Smooth muscle cell of the brain vasculature (primary cell): Measurements from ENCODE around the gene PPP2R5B.

Experiments
- DNase-seq: peaks from one replicate; pipeline ENCODE4 v3.0.0-alpha.2; 2012; ENCODE audit warnings: low read depth, low spot score

Gene PPP2R5B

DNA sequence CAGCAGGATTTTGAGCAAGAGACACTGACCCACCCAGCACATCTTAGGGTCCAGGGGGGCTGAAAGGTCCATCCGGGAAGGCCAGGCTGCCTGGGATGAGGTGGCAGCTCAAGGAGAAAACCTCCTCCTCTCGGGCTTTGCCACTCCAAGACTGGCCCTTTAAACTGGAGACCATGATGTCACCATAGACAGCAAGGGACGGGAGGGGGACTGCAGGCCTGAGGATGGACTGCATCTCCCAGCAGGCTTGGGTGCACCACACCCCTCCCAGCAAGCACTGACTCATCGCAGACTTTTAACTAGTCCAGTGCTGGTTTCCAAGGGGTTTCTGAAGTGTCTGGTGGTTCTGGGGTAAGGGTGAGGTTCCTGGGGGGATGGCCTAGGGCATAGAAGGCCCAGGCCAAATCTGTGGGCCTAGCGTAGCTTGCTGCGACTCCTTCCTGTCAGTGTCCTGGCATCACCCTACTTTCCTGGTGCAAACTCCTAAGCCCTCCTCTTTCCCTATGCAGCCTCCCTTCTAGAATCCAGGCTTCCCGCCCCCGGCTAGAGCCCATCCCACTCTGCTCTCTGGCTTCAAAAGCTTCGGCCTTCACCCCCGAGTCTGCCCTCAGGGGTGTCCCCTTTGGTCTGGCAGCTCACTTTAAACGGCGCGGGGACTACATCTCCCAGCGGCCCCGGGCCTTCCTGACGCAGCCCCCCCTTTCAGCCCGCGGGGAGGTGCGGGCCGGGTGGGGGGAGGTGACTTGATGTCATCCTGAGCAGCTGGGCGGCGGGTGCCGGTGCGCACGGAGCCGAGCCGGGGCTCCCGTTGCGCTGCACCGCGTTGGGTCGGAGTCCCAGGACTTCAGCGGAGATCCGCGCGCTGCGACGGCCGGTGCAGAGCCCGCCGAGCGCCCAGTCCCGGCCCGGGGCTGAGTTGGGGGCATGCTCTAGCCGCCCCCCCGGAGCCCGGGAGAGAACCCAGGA is at the start of gene PPP2R5B:
PPP2R5B (plus strand) TSS at position 746 of the 966 bp plus-strand sequence. CDS start 1,046 bp downstream, outside the sequence.
- peak; percentile 70 for DNase-seq

DNA sequence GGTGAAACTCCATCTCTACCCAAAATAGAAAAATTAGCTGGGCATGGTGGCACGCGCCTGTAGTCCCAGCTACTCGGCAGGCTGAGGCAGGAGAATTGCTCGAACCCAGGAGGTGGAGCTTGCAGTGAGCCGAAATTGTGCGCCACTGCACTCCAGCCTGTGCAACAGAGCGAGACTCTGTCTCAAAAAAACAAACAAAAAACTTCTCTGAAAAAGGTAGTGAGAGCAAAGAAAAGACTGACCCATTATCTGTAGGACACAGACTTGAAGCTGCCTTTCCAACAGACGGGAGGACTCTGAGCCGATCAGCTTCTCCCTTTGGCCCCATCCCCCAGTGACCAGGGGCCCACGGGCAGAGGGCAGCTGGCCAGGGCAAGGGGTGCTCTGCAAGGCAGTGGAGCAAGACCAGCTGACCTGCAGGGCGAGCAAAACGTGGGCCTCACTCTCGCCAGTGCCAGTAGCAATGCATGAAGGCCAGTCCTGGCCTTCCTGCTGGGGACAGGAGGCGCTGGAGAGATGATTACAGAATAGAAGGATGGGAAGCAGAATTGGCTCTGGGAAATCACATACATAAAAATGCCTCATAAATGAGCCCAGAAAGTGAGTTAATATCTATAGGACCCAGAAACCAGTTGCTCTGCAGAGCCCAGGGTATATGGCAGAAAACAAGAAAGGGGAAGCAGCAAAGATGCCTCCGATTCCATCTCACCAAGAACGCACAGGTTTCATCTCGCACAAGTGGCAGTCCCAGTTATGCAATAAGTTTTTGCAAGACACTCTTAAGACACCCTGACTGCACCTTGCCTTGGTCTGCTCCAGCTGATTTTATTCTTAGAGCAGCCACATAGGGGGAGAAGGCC is 48.9 kb upstream of the PPP2R5B start:
- DNase-seq, result no peak

DNA sequence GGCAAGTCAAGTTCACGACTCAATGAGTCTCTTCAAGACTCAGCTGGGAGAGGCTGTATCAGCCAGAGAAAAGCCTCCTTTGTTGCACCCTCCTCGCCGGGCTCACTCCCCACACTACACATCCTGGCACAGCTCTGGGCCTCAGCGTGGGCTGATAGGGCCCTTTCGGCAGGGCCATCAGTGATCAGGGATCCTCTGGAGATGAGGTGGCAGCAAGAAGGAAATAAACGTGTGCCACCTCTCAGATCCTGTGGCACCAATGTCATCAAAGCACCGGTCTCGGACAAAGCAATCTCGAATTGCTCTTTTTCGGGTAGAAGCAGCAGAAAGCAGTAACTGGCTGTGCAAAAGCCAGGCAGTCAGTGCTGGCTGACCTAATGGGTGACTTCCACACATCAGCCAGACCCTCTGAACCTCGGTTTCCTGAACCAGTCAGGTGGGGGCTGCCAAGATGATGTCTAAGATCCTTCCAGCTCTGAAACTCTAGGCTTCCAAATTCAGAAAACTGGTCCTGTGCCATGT is 48.2 kb upstream of the PPP2R5B start:
- no peak for DNase-seq

DNA sequence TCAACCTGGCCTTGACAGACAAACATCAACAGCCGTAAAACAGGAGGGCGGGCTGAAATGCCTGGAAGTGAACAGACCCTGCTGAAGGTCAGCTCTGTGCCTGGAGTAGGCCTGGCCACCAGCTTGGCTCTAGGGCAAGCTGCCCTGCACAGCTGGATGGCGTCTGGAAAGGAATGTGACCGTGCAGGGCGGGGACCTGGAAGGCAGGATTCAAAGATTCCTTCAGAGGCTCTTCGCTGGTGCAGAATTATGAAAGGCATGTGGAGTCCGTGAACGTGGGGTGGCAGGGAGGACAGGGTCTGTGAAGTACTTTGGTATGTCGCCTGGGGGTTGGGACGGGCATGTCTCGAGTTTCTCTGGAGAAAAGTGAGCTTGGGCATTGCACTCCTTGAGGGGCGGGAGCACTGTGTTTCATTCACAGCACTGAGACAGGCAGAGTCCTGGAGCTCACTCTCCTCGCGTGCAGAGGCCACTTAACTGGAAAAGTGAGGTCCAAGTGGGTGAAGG is 47.6 kb upstream of the PPP2R5B start:
- DNase-seq, result no peak

DNA sequence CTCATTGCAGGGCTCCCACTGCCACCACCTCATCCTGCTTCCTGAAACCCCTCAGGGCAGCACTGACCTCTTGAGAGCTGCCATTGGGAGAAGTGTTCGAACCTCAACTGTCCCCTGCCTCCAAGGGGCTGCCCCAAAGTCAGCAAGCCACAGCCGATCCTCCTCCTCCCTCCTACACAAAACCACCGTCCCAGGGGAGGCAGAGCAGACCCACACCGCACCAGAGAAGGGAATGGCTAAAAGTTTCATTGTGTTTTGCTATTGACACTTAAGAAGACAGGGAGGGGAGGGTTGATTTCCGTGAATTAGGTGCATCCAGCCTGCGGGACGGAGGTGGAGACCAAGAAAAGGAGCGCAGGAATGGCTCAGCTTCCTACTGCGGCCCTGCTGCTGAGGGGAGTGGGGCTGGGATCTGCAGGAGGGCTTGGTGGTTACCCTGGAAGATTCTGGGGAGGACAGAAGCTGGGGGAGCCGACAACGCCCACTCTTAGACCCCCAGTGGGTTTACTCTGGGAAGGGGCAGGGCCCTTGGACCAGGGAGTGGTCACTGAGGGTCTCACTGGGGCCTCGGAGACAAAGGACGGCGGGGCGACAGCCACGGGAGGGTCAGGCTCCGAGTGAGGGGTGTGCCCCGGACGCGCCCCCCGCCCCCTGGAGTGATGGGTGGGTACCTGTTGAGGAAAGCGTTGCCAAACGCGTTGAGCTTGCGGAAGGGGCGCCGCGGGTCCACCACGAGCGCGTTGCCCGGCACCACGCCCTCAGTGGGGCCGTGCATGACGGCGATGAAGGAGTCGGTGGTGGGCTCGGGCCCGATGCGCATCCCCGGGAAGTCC is 46.9 kb upstream of the PPP2R5B start:
- no peak for DNase-seq

DNA sequence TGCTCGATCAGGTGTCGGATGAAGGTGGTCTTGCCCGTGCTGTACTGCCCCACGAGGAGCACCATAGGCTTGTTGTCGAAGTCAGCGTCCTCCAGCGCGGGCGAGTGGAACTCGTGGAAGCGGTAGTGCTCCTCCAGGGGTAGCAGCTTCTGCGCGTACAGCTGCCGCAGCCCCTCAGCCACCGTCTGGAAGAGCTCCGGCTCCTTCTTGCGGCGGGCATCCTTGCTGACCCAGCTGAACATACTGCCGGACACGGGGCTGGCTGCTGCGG is 46.3 kb upstream of the PPP2R5B start:
- DNase-seq, result no peak

DNA sequence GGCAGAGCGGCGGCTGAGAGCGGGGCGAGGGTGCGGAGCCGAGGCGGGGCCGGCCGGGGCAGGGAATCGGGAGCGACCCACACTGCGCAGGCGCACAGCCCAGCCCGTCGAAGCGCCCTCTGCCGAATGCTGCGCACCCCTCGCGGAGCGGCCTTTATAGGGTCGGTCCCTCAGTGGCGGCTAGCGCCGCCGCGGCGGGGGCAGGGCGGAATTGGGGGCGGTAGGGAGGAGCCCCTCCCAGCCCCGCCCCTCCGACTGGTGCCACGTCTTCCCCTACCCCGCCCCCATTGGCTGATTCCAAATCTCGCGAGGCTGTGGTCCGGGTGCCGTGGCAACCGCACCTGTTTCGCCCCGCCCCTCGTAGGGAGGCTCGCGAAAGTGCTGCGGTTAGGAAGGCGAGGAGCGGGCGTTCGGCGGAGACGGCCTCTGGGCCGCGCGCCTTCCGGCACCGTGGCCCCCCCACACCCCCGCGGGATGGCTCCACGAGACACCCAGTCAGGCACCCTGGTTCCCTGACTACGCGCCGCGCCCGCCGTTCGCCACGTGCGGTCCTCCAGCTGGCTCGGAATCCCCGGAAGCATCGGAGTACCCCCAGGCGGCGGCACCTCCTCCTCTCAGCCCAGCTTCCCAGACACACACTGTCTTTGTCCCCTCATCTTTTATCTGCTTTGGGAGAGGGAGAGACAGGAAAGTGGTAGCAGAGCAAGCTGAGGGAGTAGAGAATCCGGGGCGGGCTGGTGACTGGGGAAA is 45.8 kb upstream of the PPP2R5B start, which contains the start of gene EHD1:
EHD1 (minus strand) TSS at position 128 of the 750 bp plus-strand sequence. CDS start 157 bp downstream, outside the sequence.
- DNase-seq, result peak; percentile 89

DNA sequence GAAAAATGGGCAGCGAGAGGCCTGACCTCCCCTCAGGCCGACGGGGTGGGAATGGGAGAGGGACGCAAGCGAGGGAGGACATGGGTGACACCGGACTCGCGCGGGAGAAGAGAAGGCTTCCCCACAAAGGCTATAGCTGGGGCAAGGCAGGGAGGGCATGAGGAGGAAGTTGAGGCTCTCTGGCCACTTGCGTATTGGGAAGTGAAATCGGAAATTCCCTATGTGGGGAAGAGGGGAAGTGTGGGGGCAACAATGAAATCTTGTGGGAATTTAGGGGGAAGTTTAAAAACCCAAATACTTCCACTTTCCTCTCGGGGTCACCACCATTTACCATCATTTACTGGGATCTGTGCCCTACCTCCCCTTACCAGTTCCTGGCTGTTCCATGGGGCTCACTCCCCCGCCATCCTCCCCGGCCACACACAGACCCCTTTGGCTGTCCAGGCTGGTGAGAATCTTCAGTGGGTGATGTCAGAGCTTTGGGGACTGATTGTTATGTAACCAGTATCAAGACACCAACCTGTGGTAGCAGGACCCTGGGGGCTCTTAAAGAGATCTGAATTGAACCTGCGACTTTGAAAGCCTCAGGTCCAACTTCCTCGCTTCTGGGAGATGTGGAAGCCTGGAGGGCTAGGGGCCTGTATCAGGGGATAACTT is 45.1 kb upstream of the PPP2R5B start:
- DNase-seq, result no peak

DNA sequence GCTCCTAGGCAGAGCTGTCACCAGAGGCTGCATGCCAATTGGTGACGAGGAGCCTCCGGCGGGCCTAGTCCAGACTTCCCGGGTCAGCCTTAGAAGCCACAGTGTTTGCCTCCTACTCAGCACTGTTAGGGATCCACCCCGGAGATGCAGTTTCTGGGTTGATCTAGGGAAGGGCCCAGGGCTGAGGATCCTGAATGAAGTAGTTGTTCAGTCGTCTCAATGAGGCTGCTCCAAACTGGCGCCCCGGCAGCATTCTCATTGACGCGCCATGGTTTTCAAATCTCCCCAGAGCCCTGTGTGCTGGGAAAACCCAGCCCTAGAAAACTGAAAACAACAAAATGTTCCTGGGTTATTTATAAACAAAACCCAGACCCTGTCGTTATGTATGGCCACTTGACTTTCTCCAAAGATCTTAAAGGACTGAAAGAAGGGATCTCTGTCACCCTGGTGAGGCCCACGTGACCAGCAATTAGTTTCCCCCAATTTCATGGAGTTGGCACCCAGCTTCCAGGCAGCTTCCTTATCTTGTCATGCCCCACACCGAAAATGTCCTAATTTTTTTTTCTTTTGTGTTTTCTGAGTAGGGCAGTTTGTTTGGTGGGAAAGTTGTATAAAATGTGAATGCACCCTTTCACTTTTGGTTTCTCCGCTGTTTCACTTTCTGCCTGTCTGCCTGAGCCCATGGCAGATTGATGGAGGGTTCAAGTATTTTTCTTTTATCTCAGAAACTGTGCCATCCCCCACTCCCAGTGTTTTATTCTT is 44.1 kb upstream of the PPP2R5B start:
- no peak for DNase-seq

DNA sequence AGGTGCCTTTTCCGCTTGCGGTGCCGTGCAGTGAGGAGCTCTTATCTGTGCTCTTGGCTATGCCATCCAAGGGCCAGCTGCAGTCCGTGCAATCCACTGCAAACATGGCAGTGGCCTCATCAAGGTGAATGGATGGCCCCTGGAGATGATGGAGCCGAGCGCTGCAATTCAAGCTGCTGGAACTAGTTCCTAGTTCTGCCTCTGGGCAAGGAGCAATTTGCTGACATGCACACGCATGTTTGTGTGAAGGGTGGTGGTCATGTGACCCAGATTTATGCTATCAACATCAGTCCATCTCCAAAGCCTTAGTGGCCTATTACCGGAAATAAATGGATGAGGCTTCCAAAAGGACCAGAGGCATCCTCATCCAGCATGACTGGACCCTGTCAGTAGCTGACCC is 43.0 kb upstream of the PPP2R5B start:
- DNase-seq, result no peak

DNA sequence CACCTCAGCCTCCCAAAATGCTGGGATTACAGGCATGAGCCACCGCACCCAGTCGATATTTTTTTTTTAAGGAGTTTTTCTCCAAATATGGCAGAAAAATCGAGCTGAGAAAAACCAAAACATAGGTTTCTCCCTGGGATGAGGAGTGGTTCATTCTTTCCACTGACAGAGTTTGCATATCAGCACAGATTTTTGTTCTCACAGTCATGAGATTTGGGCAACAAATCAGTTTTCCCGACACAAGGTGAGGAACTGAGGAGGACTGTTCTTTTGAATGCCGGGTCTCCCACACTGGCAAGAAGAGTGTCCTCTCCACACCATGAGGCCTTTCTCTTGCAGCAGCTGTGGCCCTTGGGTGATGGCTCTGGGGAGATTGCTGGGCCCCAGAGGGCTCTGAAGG is 42.2 kb upstream of the PPP2R5B start:
- no peak for DNase-seq

DNA sequence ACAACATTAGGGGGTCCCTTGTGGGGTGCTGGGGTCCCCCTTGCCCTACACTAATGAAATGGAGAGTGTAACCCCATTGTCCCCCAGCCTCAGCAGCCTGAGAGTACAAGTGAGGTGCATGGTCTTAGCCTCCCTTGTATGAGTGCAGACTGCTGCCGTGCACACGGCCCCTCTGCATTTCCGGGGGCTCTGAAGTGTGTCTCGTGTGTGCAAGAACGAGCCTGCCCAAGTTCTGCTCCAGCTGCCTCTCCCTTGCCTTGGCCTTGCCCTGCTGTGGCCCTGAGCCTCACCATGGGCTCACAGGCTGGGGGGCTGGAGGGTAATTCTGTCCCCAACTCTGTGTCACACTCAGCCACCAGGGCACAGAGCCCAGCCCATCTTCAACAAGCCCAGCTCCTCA is 40.9 kb upstream of the PPP2R5B start:
- no peak for DNase-seq

DNA sequence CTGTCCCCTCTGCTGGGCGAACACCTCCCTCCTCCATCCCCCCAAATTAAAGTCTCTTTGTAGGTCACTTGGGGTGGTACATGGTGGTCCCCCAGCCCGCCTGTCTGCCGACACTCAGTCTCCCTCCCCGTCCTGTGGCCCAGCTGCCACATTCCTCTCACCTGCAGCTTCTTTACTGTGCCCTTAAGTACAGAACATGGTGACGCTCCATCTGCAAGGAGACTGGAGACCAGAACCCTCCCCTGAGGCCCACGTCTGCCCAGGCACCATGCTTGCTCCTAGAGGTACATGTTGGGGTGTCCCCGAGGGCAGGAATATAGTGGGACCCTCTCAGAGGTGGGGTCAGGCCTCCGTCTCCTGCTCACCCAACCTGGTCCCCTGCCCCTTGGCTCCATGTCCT is 40.5 kb upstream of the PPP2R5B start:
- no peak for DNase-seq

DNA sequence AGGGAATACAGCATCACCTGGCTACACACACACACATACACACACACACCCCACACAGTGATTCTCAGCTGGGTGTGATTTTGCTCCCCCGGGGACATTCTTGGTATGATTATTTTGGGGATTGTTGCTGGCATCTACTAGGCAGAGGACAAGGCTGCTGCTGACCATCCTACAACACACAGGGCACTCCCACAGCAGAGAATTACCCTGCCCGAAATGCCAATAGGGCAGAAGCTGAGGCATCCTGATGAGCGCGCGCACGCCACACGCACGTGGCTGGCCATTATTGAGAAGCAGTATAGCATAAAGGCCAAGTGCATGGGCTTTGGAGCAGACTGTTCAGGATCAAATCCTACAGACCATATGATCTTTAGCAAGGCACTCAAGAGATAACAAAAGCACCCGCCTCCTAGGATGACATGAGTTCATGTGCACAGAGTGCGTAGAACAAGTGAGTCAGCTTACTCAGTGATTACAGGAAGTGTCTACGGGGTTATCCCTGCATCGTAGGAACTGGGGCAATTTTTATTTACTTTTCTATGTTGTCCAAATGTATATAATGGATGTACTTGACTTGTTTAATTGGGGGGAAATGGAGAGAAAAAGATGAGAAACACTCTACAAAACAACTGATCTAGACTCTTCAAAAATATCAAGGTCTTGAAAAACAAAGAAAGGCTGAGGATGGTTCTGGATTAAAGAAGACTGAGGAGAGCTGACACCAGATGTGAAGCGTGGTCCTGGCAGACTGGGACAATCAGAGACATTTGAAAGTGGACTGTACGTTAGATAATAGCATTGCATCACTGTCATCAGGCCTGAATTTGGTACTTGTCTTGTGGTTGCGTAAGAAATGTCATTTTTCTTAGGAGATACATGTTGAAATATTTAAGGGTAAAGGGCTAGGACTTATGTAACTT is 38.9 kb upstream of the PPP2R5B start:
- DNase-seq, result no peak

DNA sequence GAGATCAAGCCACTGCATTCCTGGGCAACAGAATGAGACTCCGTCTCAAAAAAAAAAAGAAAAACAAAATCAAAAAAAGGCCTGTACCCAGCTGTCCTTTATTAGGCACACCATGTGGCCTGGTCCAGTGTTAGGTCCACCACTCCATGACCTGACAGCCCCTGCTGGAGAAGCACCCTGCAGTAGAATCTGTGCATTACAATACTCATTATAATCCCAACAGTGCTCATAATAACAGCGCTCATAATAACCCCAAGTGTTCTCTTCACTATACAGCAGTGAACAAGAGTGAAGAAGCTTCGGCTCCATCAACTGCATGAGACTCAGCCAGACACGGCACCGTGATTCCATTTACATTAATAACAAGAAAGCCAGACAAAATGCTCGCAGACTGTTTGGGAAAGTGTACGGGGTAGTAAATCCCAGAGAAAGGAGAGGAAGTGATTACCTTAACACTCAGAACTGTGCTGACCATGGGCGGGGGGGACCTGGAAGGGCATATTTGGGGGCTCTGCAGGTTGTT is 37.2 kb upstream of the PPP2R5B start:
- DNase-seq, result no peak

DNA sequence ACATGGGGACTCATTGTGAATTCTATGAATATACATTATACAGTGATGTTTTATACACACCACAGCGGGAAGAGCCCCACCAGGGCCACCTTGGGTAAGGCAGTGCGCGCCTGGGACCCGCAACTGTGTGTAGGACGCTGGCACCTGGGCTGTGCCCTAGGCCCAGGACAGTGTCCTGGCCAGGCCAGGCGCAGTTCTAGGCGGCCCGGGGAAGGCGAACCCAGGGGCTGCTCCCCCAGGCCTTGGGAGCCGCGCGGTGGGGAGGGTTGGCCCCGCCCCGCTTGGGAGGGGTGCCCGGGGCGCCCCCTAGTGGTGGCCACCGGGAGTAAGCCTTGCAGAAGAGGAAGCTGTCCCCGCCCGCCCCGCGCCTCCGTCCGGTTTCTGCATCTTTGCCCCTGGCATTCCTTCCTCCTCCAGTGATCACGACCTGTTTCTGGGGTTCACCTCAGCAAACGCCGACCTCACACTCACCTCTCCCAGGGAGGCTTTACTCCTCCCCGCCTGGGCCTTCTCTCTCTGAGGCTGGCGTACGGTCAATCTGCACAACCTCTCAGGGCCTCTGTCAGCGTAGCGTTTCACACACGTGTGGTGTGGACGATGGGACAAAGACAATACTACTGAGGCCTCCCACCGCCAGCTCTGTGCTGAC is 36.6 kb upstream of the PPP2R5B start:
- DNase-seq, result no peak

DNA sequence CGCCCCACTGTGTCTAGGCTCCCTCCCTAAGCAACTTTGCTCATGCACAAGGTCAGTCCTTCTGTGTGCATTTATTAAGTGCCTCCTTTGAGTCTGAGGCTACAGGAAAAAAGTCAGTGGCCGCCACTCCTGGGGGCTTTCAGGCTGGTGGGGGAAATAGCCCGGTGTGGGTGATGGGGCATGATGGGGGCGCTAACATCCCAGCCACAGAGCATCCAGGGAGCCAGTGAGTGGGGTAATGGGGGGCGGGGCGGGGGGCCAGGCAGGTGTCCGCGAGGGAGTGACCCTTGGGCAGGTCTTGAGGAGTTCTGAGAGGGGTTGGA is 36.1 kb upstream of the PPP2R5B start:
- no peak for DNase-seq
